Parathyroid adenoma (tissue), 2 donors: Measurements from ENCODE around the gene UBE2Q1.
A peak's percentile ranks its signal among the peaks of the same experiment; 100 is the strongest.

Source experiments
- H2AFZ ChIP-seq: fragments of 300-600 bp; sonication (generic); one replicate; pipeline ENCODE4 v1.7.0; 2017; ENCODE audit warnings: antibody characterized with exemption, mild to moderate bottlenecking
- H3K27ac ChIP-seq: fragments of 300-600 bp; sonication (generic); one replicate; pipeline ENCODE4 v1.7.0; 2017
- H3K27me3 ChIP-seq: fragments of 300-600 bp; sonication (generic); one replicate; pipeline ENCODE4 v1.7.0; 2017; ENCODE audit warnings: low read length; ENCODE audit not compliant: control insufficient read depth, insufficient read depth
- H3K36me3 ChIP-seq: fragments of 300-600 bp; sonication (generic); one replicate; pipeline ENCODE4 v1.7.0; 2017; ENCODE audit warnings: low read length; ENCODE audit not compliant: control insufficient read depth, insufficient read depth
- H3K4me1 ChIP-seq: fragments of 300-600 bp; sonication (generic); one replicate; pipeline ENCODE4 v1.7.0; 2017; ENCODE audit warnings: control low read depth
- H3K4me2 ChIP-seq: fragments of 300-600 bp; sonication (generic); one replicate; pipeline ENCODE4 v1.7.0; 2017; ENCODE audit warnings: low read length
- H3K4me3 ChIP-seq: fragments of 300-600 bp; sonication (generic); one replicate; pipeline ENCODE4 v1.7.0; 2017; ENCODE audit warnings: low read depth, low read length
- H3K79me2 ChIP-seq: fragments of 300-600 bp; sonication (generic); one replicate; pipeline ENCODE4 v1.7.0; 2017; ENCODE audit warnings: control low read depth
- H3K9ac ChIP-seq: fragments of 300-600 bp; sonication (generic); one replicate; pipeline ENCODE4 v1.7.0; 2017; ENCODE audit warnings: mild to moderate bottlenecking
- H3K9me3 ChIP-seq: fragments of 300-600 bp; sonication (generic); one replicate; pipeline ENCODE4 v1.7.0; 2017; ENCODE audit warnings: low read length; ENCODE audit not compliant: control insufficient read depth
- CTCF ChIP-seq: fragments of 300-600 bp; sonication (generic); IDR thresholded peaks from one replicate; pipeline ENCODE4 v1.7.0; 2017; ENCODE audit warnings: antibody characterized with exemption, mild to moderate bottlenecking
- donor health status: primary hyperparathyroidism.

The UBE2Q1 gene

GRCh38 chr1:154586231-154586630 lies 27.8 kb upstream of the UBE2Q1 start:
- no peak overlapping the region for H3K9ac ChIP-seq
- no peaks in the 10 kb centered on the region for H3K27me3 ChIP-seq
- H2AFZ ChIP-seq = no peak overlapping the region
- H3K27ac ChIP-seq = no peak overlapping the region
- no peak overlapping the region for H3K4me3 ChIP-seq
- H3K4me2 ChIP-seq = no peak overlapping the region
- H3K36me3 ChIP-seq = no peaks in the 10 kb centered on the region
- no peaks in the 10 kb centered on the region for H3K79me2 ChIP-seq
- peaks cover 29% of the 10 kb centered on the region for H3K4me1 ChIP-seq
- no peak for TF ChIP-seq CTCF
- H3K9me3 ChIP-seq = no peaks in the 10 kb centered on the region

GRCh38 chr1:154584267-154584994 lies 26.0 kb upstream of the UBE2Q1 start:
- no peaks in the 10 kb centered on the region for H3K36me3 ChIP-seq
- no peaks in the 10 kb centered on the region for H3K79me2 ChIP-seq
- no peaks in the 10 kb centered on the region for H3K9me3 ChIP-seq
- no peak overlapping the region for H3K9ac ChIP-seq
- H3K27me3 ChIP-seq = no peaks in the 10 kb centered on the region
- H3K4me2 ChIP-seq = no peak overlapping the region
- H2AFZ ChIP-seq = no peak overlapping the region
- no peak overlapping the region for H3K4me3 ChIP-seq
- H3K27ac ChIP-seq = peak overlapping the region; percentile 86
- H3K4me1 ChIP-seq = peaks cover 29% of the 10 kb centered on the region
- peak; percentile 9 for TF ChIP-seq CTCF

GRCh38 chr1:154583773-154584172 lies 25.3 kb upstream of the UBE2Q1 start:
- Histone ChIP-seq H3K27me3 (no peaks in the 10 kb centered on the region), H2AFZ (no peak overlapping the region), H3K36me3 (no peaks in the 10 kb centered on the region), H3K9me3 (no peaks in the 10 kb centered on the region), H3K4me2 (no peak overlapping the region), H3K79me2 (no peaks in the 10 kb centered on the region), H3K27ac (peak overlapping the region; percentile 86), H3K4me3 (no peak overlapping the region), H3K4me1 (peaks cover 29% of the 10 kb centered on the region), H3K9ac (no peak overlapping the region)
- no peak for TF ChIP-seq CTCF

- TF ChIP-seq CTCF = no peak
- H3K36me3 ChIP-seq = no peaks in the 10 kb centered on the region
- peak overlapping the region; percentile 86 for H3K27ac ChIP-seq
Measured at GRCh38 chr1:154582885-154583284, 24.4 kb upstream of the UBE2Q1 start.

GRCh38 chr1:154581766-154582165 lies 23.3 kb upstream of the UBE2Q1 start:
- Histone ChIP-seq H3K4me2 (no peak overlapping the region), H3K27me3 (no peaks in the 10 kb centered on the region), H3K79me2 (no peaks in the 10 kb centered on the region), H3K4me1 (peaks cover 29% of the 10 kb centered on the region), H3K4me3 (no peak overlapping the region), H3K9me3 (no peaks in the 10 kb centered on the region), H2AFZ (no peak overlapping the region), H3K9ac (no peak overlapping the region), H3K36me3 (no peaks in the 10 kb centered on the region), H3K27ac (peak overlapping the region; percentile 86)
- no peak for TF ChIP-seq CTCF

More at GRCh38 chr1:154582885-154583284, 24.4 kb upstream of the UBE2Q1 start:
- peaks cover 29% of the 10 kb centered on the region for H3K4me1 ChIP-seq
- H3K27me3 ChIP-seq = no peaks in the 10 kb centered on the region
- no peaks in the 10 kb centered on the region for H3K79me2 ChIP-seq
- no peak overlapping the region for H3K9ac ChIP-seq
- H3K4me3 ChIP-seq = no peak overlapping the region
- H3K9me3 ChIP-seq = no peaks in the 10 kb centered on the region
- peak overlapping the region; percentile 10 for H3K4me2 ChIP-seq
- no peak overlapping the region for H2AFZ ChIP-seq
